HepG2 (cell line): ENCODE measurements around the gene ARHGAP15.

ENCODE experiments used
- HIC2 ChIP-seq: sonication (generic); formaldehyde crosslinking; IDR thresholded peaks from 2 replicates; pipeline ENCODE4 v1.9.0; 2022; ENCODE audit warnings: low read depth, missing genetic modification reagents
- MTA1 ChIP-seq: sonication (generic); formaldehyde crosslinking; IDR thresholded peaks from 2 replicates; pipeline ENCODE4 v1.4.0; 2020; ENCODE audit warnings: missing genetic modification reagents, mild to moderate bottlenecking, borderline replicate concordance
- NFE2L1 ChIP-seq: sonication (generic); formaldehyde crosslinking; IDR thresholded peaks from 2 replicates; pipeline ENCODE4 v1.4.0; 2020; ENCODE audit warnings: missing genetic modification reagents, mild to moderate bottlenecking, borderline replicate concordance
- PCBP2 ChIP-seq: fragments of 200-400 bp; formaldehyde crosslinking; optimal IDR thresholded peaks from 2 replicates; pipeline ENCODE3; 2018; ENCODE audit warnings: low read length, low read depth; ENCODE audit not compliant: poor library complexity, severe bottlenecking
- SP1 ChIP-seq, 2 experiments: fragments of 450-650 bp in 1 of 2; sonication (generic) in 1 of 2; formaldehyde crosslinking in 1 of 2; IDR thresholded peaks; 2 replicates each; pipeline versions ENCODE4 v1.4.0 to v1.6.1; 2016 to 2020; ENCODE audit warnings: missing genetic modification reagents in 1 of 2
- ZNF143 ChIP-seq: sonication (generic); formaldehyde crosslinking; IDR thresholded peaks from 2 replicates; pipeline ENCODE4 v1.4.0; 2020; ENCODE audit warnings: missing genetic modification reagents
- ZNF430 ChIP-seq: sonication (generic); formaldehyde crosslinking; IDR thresholded peaks from 2 replicates; pipeline ENCODE4 v1.9.0; 2021; ENCODE audit warnings: mild to moderate bottlenecking, missing genetic modification reagents
- TF ChIP-seq, protein P1 (sequence below): sonication (generic); formaldehyde crosslinking; IDR thresholded peaks from 2 replicates; pipeline ENCODE4 v1.8.1; 2022; ENCODE audit warnings: mild to moderate bottlenecking, missing genetic modification reagents

GRCh38 chr2:143356336-143356735, 227.1 kb downstream of the ARHGAP15 start:
- TF ChIP-seq MTA1 (CRISPR knock-in tag), result no peak
- TF ChIP-seq ZNF143 (CRISPR knock-in tag), result no peak
- no peak for TF ChIP-seq ZNF430 (CRISPR knock-in tag)
- no peak for TF ChIP-seq SP1 (IDR thresholded peaks at IDR 0.05)
- TF ChIP-seq SP1 (CRISPR knock-in tag; IDR thresholded peaks at IDR 0.05), result no peak
- no peak for TF ChIP-seq HIC2 (CRISPR knock-in tag)
- TF ChIP-seq NFE2L1 (CRISPR knock-in tag), result no peak
- TF ChIP-seq, protein P1, sequence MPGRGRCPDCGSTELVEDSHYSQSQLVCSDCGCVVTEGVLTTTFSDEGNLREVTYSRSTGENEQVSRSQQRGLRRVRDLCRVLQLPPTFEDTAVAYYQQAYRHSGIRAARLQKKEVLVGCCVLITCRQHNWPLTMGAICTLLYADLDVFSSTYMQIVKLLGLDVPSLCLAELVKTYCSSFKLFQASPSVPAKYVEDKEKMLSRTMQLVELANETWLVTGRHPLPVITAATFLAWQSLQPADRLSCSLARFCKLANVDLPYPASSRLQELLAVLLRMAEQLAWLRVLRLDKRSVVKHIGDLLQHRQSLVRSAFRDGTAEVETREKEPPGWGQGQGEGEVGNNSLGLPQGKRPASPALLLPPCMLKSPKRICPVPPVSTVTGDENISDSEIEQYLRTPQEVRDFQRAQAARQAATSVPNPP, result no peak
- TF ChIP-seq PCBP2, result no peak
